GM15510 (cell line): ENCODE data around the gene NTN4.

Experiments
- POLR2A ChIP-seq: IDR thresholded peaks from 3 replicates; pipeline ENCODE4 v1.6.1; 2011; ENCODE audit warnings: borderline replicate concordance; ENCODE audit not compliant: insufficient read length; ENCODE audit errors: extremely low read depth

Gene NTN4

DNA sequence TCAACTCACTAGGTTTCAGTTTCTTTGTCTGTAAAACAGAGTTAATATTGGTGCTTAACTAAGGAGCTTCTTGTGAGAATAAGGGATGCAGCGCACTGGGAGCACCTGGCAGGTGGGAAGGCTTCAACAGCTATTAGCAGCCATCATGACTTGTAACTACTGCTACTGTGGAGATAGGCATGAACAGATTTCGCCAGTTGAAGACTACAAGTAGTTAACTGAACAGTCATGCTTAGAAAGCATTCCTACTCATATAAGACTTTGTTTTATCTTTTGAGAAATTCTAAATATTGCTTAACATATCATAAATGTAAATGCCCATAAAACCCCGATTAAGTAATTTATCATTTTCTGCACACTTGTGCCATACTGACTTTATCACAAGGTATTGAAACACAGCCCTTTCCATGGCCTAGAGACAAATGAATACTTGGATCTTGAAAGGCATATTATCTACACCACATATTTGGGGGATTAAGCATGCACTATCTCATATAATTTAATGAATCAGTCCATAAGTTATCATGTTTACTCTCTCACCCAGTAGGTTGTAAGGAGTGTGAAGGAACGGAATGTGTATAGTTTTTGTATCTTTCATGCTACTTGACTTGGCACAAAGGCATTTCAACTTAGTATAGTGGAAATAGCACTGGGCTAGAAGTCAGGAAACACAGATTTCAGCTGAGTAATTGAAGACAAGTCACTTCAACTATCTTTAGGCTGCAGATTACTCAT, 16.1 kb downstream of the NTN4 start:
- TF ChIP-seq POLR2A, result no peak

DNA sequence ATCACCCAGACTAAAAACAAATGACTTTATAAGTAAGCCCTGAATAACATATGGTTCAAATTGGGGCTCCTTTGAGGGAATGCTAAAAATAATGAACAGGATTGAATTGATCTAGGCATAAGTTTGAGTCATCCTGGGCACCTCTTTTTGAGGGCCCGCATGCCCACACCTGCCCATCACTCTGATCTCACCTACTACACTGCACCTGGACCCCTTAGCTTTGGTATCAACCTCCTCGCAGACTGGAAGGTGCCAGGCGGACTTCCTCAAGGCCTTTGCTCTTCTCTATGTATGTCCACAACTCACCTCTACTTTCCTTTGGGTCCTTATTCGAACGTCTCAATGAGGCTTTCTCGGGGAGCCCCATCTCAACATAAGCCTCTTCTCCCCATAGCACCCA, 17.2 kb downstream of the NTN4 start:
- no peak for TF ChIP-seq POLR2A

DNA sequence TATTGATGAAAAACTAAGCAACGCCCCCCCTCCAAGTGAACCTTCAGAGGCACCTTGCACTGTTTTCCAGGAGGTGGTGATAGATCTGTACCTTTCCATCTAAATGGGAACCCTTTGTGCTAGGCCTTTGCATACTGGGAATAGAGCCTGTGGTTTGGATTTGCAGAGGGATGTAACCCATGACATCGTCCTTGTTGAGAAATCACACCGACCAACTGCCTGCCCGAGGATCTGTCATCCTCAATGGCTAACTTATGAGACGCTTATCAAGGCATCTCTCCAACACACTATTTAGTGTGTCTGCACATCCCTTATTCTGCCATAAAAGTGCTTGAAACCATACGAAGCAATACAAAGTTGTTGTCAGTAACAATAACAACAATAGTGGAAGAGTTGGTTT, 22.9 kb downstream of the NTN4 start:
- no peak for TF ChIP-seq POLR2A

DNA sequence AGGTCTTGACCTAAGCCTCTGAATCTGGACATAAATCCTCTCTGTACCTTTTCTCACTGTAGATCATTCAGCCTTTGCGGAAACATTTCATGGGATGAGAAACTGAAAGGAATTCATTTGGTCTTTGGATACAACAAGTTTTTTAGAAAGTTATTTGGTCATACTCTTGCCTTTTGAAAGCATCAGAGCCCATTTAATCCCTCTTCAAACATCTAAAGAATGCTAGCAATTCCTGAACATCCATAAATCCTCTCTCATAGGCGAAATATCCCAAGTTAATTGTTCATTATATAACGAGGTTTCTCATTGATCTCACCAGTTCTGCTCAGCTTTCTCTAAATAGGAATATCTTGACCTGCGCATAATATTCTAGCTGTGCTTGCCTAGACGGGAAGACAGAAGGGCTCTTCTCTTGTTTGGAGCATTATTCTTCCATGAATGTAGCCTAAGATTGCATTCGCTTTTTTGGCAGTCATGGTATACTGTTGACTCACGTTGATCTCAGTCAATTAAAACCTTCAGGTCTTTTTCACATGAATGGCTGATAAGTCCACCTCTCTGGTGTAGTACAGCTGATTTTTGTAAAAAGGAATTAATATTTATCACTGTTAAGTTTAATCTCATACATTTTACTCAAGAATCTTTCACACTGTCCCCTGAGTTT, 24.1 kb downstream of the NTN4 start:
- TF ChIP-seq POLR2A, result no peak

DNA sequence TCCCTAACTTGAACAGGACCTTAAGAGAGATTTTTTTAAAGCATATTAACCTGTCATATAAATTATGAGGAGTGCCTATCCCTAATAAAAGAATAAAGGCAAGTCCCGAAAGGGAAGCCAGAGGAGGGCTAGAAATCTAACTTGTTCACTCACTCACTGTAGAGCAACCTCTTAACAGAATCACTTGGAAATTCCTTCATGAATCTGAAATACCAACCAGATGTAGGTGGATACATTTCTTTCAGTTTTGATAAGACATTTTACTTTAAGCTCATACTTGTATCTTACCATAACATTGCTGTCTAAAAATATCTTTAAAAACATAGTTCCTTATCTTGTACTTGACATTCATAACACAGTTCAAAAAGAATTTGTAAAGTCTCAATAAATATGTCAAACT, 25.7 kb downstream of the NTN4 start:
- TF ChIP-seq POLR2A, result no peak

DNA sequence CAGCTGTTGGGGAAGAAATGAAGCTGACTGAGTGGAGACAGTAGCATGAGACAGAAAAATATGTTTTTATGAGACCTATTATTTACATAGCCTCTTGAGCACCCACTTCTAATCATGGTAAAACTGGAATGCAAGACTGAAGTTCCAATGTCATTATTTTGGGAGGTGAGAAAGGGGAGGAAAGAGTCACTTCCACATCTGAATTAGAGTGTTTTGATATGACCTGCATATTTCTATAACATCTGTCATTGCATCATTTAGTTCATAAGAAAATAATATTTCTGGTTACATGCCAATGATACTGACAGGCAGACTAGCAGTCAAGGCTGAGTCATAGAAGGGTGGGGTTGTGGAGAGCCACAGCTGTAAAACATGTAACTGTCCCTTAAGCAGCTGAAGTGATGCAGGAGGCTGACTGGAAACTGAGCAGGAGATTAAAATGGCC, 26.7 kb downstream of the NTN4 start:
- no peak for TF ChIP-seq POLR2A

DNA sequence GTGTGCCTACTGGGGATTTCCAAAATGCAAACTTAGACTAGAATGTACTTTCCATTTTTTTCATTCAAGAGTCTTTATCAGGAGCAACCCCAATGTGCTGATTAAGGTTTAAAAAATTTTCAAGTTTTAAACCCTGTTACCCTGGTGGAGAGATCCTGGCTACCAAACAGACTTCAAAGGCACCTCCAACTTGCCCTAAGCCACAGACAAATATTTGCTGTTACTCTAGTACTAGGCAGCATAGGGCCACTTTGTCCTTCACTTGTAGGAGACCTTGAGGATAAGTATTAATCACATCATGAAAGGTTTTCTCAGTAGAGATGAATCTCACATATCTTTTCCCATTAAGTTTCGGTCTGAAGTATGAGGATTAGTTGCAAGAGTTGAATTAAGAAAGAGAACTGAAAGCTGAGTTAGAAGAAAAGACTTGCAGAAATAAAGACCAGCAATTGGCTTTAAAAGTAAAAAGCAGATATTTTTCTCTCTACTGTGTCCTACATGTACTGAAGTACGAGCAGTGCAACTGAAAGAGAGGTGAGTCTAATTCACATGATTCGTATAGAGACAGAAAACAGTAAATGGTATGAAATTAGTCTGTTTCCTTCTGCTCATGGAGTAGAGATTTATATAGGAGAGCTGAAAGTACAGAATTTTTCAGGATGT, 28.3 kb downstream of the NTN4 start:
- no peak for TF ChIP-seq POLR2A

DNA sequence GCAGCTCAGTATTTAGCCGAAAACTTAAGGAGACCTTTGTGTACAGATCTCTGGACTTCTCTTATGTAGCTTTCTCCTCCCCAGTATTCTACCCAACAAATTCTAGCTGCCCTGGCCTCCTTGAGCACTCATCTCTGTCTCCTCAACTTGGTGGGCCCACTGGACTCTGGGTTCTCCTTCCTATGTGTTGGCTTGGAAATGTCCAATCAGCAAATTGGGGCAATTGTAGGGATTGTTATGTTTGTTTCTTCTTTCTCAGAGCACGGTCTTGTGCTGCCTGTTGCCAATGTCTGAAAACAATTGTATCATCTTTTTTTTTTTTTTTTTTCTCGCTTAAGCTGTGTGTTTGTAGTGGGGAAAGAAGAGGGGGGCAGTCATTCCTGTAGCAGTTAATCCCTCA, 30.2 kb downstream of the NTN4 start:
- no peak for TF ChIP-seq POLR2A

DNA sequence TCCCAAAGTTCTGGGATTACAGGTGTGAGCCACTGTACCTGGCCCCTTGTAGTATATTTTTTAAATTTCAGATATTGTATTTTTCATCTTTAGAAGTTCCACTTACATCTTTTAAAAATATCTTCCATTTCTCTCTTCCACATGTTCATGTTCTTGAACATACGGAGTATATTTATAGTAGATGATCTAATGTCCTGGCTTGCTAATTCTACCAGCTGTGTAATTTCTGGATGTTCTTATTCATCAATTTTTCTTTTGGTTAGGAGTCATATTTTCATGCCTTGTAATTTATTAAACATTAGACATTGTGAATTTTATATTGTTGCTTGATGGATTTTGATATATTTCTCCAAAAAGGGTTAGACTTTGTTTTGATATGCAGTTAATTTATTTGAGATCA, 30.8 kb downstream of the NTN4 start:
- TF ChIP-seq POLR2A, result no peak

DNA sequence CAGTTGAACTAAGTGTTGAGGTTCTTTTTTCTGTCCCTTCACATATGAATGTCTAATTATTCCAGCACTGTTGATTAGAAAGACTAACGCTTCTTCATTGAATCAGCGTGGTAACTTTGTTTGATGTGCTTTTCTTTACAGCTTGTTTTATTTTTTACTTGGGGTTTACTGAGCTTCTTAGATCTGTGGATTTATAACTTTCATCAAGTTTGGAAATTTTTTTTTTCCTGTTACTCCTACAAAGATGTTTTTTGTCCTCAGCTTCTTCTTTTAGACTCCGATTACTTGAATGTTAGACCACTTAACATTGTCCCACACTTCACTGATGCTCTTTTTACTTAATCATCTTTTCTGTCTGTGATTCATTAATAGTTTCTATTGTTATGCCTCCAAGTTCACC, 31.5 kb downstream of the NTN4 start:
- no peak for TF ChIP-seq POLR2A

DNA sequence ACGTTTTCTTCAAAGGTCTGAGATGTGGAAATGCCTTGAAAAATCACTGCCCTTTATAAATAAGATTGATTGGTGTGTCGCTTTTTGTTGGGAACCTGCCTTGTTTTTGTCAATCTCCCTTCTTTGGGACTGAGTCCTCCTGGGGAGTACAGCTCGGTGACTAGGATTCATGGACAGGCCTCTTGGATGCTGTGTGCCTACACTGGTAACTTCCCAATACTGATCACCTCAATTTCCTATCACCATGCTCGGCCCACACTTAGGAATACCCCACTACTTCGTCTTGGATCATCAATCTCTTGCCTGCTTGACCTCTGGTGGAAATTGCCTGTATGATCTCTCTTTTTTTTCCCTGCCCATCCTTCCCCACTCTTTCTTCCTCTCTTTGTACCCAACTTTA, 34.2 kb downstream of the NTN4 start:
- TF ChIP-seq POLR2A, result no peak

DNA sequence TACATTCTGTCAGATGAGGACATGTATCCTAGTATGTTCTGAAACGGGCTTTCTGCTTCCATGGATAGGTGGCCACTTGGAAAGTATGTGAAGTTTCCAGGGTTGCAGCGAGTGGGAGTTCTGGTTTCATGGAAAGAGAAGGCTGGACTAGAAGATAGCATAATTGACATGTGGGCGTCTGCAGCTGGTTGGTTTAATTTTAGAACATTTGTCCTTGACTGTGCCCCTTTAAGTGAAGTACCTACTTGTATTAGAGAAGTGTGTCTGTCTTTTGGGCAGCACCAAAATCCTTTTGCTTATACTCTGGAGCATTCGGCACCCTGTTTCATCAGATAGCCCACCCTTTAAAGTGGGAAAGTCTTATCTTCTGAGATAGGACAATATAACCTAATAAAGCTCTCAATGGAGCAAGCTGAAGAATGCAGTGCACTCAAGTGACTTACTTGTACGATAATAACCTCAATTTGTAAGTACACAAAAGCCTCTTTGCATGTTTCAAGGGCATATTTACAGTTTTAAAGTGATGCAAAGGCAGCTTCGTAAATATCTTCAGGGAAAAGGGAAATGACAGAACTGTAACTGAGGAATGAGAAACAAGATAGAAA, 35.2 kb downstream of the NTN4 start:
- no peak for TF ChIP-seq POLR2A

DNA sequence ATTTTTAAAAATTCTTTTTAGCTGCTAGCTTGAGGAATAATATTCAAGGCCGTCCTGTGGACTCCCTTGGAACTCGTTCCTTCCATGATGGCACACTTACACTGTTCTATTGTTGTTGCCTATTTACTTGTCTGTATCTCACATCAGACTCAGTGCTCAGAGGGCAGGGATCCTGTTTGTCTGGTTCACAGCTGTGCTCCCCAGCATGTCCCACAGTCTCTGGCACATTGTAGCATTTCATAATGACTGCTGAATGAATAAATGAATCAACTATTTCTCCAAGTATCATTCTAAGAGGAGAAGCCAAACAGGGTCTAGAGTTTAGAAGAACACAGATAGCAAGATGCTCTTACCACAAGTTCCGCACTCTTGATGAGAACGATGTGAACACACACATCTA, 48.0 kb downstream of the NTN4 start:
- TF ChIP-seq POLR2A, result no peak

DNA sequence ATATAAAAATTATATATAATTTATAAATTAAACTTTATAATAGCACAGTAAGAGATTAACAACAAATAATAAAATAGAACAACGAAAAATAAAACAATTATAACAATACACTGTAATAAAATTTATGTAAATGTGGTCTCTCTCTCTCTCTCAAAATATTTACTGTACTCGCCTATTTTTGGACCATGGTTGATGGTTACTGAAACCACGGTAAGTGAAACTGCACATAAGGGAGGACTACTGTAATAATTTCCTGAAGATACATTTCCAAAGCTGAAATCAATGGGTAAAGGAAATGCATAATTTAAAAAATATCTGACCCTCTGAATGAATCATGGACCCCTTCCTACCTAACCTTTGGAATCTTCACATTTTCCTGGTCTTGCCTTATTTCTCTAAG, 48.9 kb downstream of the NTN4 start:
- no peak for TF ChIP-seq POLR2A

DNA sequence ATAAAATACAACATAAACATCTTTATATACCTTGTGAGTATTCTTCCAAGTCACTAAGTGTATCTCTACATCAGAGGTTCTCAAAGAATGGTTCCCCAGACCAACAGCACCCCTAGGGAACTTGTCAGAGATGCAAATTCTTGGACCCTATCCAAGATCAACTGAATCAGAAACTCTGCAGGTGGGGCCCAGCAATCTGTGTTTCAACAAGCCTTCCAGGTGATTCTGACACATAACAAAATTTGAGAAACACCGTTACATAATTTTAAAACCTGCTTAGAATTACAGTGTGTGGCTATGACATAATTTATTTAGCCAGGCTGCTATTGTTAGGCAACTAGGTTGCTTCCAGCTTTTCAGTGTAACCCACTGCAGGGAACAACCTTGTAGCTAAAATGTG, 49.8 kb downstream of the NTN4 start:
- no peak for TF ChIP-seq POLR2A
